Ramos (cell line): ENCODE results near the gene TOGARAM1.

Experiments used
- in situ Hi-C: fragments of 300-500 bp; cut with MboI; formaldehyde crosslinking; loops from one replicate; pipeline ENCODE4 v1.14.3; 2022; ENCODE audit warnings: low sequenced_read_pairs; ENCODE audit not compliant: unreplicated experiment

The TOGARAM1 gene

GRCh38 chr14:44961151-44961553 is 838 bp upstream of the TOGARAM1 start:
- in situ Hi-C loops: no loop called here

GRCh38 chr14:44962334-44963043 is 499 bp downstream of the TOGARAM1 start:
- in situ Hi-C loops: no loop called here

- in situ Hi-C loops: no loop called here
These were observed 1.1 kb downstream of the TOGARAM1 start for GRCh38 chr14:44963044-44963528.

- in situ Hi-C loops: no loop called here
These were observed 1.9 kb downstream of the TOGARAM1 start for GRCh38 chr14:44963775-44964380.

- in situ Hi-C loops: no loop called here
These were observed 4.8 kb downstream of the TOGARAM1 start for GRCh38 chr14:44966601-44967336.

GRCh38 chr14:44968714-44969113 is 6.7 kb downstream of the TOGARAM1 start:
- in situ Hi-C loops: no loop called here

- in situ Hi-C loops: no loop called here
These were observed 8.9 kb downstream of the TOGARAM1 start for GRCh38 chr14:44970907-44971306.

GRCh38 chr14:44971459-44971858 is 9.5 kb downstream of the TOGARAM1 start:
- in situ Hi-C loops: no loop called here

- in situ Hi-C loops: no loop called here
These were observed 17.3 kb downstream of the TOGARAM1 start for GRCh38 chr14:44979273-44979672.

GRCh38 chr14:44979740-44980356 is 17.9 kb downstream of the TOGARAM1 start:
- in situ Hi-C loops: no loop called here

- in situ Hi-C loops: no loop called here
These were observed 19.2 kb downstream of the TOGARAM1 start for GRCh38 chr14:44981198-44981597.

GRCh38 chr14:44982594-44982993 is 20.6 kb downstream of the TOGARAM1 start:
- in situ Hi-C loops: no loop called here

GRCh38 chr14:44988694-44989093 is 26.7 kb downstream of the TOGARAM1 start:
- in situ Hi-C loops: no loop called here

- in situ Hi-C loops: no loop called here
These were observed 27.8 kb downstream of the TOGARAM1 start for GRCh38 chr14:44989497-44990440.

GRCh38 chr14:44990533-44990932 is 28.5 kb downstream of the TOGARAM1 start:
- in situ Hi-C loops: no loop called here

- in situ Hi-C loops: no loop called here
These were observed 33.2 kb downstream of the TOGARAM1 start for GRCh38 chr14:44995196-44995595.

- in situ Hi-C loops: no loop called here
These were observed 33.8 kb downstream of the TOGARAM1 start for GRCh38 chr14:44995770-44996294.

- in situ Hi-C loops: no loop called here
These were observed 41.9 kb downstream of the TOGARAM1 start for GRCh38 chr14:45003924-45004323.

- in situ Hi-C loops: no loop called here
These were observed 53.1 kb downstream of the TOGARAM1 start for GRCh38 chr14:45015133-45015532.
